Measurements from ENCODE around the gene PNPLA1. TPM values are rescaled to one million over a fixed set of nuclear protein-coding genes. Genes with fewer than 3 reads are reported as not detected.

PNPLA1 gene
- total RNA-seq, 2 donors from 2014 or later, result 2.0 TPM; not detected in 1

DNA sequence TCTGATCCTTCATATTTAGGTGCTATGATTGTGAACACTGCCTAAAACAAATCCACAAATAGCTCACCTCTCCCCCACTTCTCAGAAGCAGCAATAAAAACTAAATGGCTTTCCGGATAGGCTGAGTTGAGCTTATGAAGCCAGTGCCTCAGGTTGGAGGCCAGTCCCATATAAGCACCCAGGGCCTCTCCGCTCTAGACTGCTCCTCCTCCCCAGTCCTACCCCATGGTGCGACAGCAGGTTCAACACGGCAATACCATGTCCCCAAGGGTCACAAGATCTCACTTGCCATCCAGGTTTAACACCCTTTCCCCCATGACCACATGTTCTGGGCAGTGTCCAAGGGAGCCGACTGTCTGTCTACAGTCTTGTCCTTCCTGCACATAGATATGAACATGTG, 46.1 kb downstream of the PNPLA1 start:
- TF ChIP-seq, protein P1, sequence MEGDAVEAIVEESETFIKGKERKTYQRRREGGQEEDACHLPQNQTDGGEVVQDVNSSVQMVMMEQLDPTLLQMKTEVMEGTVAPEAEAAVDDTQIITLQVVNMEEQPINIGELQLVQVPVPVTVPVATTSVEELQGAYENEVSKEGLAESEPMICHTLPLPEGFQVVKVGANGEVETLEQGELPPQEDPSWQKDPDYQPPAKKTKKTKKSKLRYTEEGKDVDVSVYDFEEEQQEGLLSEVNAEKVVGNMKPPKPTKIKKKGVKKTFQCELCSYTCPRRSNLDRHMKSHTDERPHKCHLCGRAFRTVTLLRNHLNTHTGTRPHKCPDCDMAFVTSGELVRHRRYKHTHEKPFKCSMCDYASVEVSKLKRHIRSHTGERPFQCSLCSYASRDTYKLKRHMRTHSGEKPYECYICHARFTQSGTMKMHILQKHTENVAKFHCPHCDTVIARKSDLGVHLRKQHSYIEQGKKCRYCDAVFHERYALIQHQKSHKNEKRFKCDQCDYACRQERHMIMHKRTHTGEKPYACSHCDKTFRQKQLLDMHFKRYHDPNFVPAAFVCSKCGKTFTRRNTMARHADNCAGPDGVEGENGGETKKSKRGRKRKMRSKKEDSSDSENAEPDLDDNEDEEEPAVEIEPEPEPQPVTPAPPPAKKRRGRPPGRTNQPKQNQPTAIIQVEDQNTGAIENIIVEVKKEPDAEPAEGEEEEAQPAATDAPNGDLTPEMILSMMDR (IDR thresholded peaks at IDR 0.05), result no peak
- TF ChIP-seq POLR2A (IDR thresholded peaks at IDR 0.05) (no peak), POLR2AphosphoS5 (IDR thresholded peaks at IDR 0.05) (no peak)
- Histone ChIP-seq H3K4me1 (replicated peaks) (peaks cover 4% of the 10 kb centered on the region), H3K9me3 (no peaks in the 10 kb centered on the region), H3K4me3 (no peak overlapping the region), H3K36me3 (no peaks in the 10 kb centered on the region), H3K27me3 (replicated peaks; ENCODE audit: insufficient read depth) (no peaks in the 10 kb centered on the region), H3K27ac (no peak overlapping the region)
- DNase-seq (ENCODE audit: low spot score), result no peak
- WGBS, result 83% methylated on average over 5 of the region's 5 CpGs
- intact Hi-C loops (cut with DNase I), result no loop called here

DNA sequence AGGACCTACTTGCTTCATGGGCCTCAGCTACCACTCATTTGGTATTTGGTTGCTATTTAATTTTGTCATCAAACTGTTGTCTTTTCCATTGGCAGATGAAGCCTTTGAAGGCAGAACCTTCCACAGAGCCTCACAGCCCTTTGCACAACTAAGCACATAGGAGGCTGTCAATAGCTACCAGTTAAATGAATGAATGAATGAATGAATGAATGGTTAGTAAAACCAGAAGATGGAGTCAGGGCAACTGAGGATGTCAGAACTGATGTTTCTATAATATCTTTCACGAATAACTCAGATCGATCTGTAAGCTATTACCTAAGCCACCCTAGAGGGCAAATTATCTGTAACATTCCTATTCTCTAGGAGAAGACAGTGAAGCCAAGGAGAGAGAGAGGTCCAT, 47.8 kb downstream of the PNPLA1 start:
- intact Hi-C loops (cut with DNase I), result no loop called here
- Histone ChIP-seq H3K27me3 (replicated peaks; ENCODE audit: insufficient read depth) (no peaks in the 10 kb centered on the region), H3K4me3 (no peak overlapping the region), H3K9me3 (no peaks in the 10 kb centered on the region), H3K36me3 (no peaks in the 10 kb centered on the region), H3K4me1 (replicated peaks) (peaks cover 4% of the 10 kb centered on the region), H3K27ac (no peak overlapping the region)
- 92% methylated on average over 2 of the region's 2 CpGs for WGBS
- no peak for TF ChIP-seq POLR2AphosphoS5 (IDR thresholded peaks at IDR 0.05)
- TF ChIP-seq, protein P1 (IDR thresholded peaks at IDR 0.05), result no peak
- DNase-seq (ENCODE audit: low spot score), result no peak

DNA sequence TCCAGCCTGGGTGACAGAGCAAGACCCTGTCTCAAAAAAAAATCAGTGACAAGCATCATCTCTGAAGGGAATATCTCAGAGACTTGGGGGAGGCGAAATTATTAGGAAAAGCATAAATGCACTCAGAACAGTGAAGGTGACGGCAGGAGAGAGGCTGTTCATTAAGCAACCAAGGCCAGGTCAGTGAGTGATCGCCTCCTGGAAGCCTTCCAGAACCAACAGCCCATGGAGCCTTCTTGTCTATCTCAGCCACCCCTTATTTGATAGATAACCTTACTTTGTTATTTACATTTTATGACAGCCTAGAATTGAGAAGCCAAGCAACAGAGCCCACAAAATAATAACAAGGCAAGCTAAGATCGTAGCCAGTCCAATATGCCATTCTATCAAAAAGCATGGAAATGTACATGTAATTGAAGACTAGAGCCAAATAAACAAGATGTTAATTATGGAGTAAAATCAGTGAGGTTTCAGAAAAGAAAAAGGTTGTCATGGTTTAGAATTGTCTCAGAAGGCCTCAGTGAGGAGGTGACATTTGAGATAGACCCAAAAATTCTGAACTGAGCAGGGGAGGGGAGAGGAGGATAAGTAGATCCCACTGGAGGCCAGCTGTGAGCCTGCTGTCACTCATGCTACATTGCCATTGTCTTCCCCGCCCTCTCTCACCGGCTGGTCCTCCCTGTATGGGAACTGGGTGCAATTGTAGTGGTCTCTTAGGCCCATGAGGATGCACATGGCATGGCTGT, 49.0 kb downstream of the PNPLA1 start:
- WGBS, result 72% methylated on average over 6 of the region's 6 CpGs
- Histone ChIP-seq H3K27ac (no peak overlapping the region), H3K27me3 (replicated peaks; ENCODE audit: insufficient read depth) (no peaks in the 10 kb centered on the region), H3K36me3 (no peaks in the 10 kb centered on the region), H3K9me3 (no peaks in the 10 kb centered on the region), H3K4me1 (replicated peaks) (peaks cover 4% of the 10 kb centered on the region), H3K4me3 (no peak overlapping the region)
- no peak for TF ChIP-seq POLR2A (IDR thresholded peaks at IDR 0.05)
- TF ChIP-seq POLR2AphosphoS5 (IDR thresholded peaks at IDR 0.05), result no peak
- TF ChIP-seq, protein P1 (IDR thresholded peaks at IDR 0.05), result no peak
- DNase-seq (ENCODE audit: low spot score), result no peak
- intact Hi-C loops (cut with DNase I), result no loop called here

DNA sequence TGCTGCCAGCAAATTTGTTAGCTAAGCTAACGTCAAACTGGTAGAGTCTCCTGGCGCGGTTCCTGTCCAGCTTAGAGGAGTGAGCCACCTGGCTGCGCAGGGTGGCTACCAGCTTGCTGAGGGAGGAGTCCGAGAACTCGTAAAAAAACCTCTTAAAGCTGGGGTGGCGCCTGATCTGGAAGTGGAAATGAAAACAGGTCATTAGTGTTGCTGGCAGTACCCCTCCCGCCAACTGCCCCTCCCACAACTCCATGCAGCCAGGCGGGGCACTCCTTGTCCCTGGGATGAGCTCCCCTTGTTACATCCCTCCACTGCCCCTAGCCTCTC, 49.5 kb downstream of the PNPLA1 start:
- Histone ChIP-seq H3K9me3 (no peaks in the 10 kb centered on the region), H3K27me3 (replicated peaks; ENCODE audit: insufficient read depth) (no peaks in the 10 kb centered on the region), H3K36me3 (no peaks in the 10 kb centered on the region), H3K4me1 (replicated peaks) (peaks cover 4% of the 10 kb centered on the region), H3K4me3 (no peak overlapping the region), H3K27ac (no peak overlapping the region)
- 44% methylated on average over 9 of the region's 9 CpGs for WGBS
- intact Hi-C loops (cut with DNase I), result no loop called here
- TF ChIP-seq POLR2AphosphoS5 (IDR thresholded peaks at IDR 0.05) (peak; percentile 75), POLR2A (IDR thresholded peaks at IDR 0.05) (no peak)
- TF ChIP-seq, protein P1 (IDR thresholded peaks at IDR 0.05), result peak in 2 of 4 experiments; percentile 39 to 56
- peak; percentile 83 for DNase-seq (ENCODE audit: low spot score)

DNA sequence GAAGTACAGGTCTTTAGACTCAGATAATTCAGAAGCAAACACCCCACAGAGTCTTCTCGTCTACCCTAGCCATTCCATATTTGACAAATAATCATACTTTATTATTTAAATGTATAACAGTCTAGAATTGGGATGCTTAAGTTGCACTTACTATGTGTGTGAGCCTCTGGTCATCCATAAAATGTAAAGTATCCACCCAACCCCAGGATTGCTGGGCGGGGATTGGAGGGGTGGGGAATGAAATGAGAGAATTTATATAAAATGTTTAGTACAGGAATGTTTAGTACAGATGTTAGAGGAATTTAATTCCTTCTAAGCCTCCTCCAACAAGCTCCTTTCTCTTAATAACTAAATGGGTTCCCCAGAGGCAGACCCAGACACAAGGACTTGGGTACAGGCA, 50.0 kb downstream of the PNPLA1 start:
- TF ChIP-seq POLR2A (IDR thresholded peaks at IDR 0.05) (no peak), POLR2AphosphoS5 (IDR thresholded peaks at IDR 0.05) (no peak)
- TF ChIP-seq, protein P1 (IDR thresholded peaks at IDR 0.05), result no peak
- 89% methylated on average over 2 of the region's 2 CpGs for WGBS
- H3K4me1 ChIP-seq (replicated peaks), result peaks cover 4% of the 10 kb centered on the region
- intact Hi-C loops (cut with DNase I), result no loop called here
- no peak overlapping the region for H3K4me3 ChIP-seq
- no peak for DNase-seq (ENCODE audit: low spot score)
- no peaks in the 10 kb centered on the region for H3K36me3 ChIP-seq
- no peaks in the 10 kb centered on the region for H3K9me3 ChIP-seq
- H3K27ac ChIP-seq, result no peak overlapping the region
- H3K27me3 ChIP-seq (replicated peaks; ENCODE audit: insufficient read depth), result no peaks in the 10 kb centered on the region
